ENCODE data around the gene C9orf43.
"Not testable (repeated sequence)": the region's sequence is repeated elsewhere in the genome, so short reads cannot be mapped to it uniquely, and the experiment has no call there.

C9orf43 gene

DNA sequence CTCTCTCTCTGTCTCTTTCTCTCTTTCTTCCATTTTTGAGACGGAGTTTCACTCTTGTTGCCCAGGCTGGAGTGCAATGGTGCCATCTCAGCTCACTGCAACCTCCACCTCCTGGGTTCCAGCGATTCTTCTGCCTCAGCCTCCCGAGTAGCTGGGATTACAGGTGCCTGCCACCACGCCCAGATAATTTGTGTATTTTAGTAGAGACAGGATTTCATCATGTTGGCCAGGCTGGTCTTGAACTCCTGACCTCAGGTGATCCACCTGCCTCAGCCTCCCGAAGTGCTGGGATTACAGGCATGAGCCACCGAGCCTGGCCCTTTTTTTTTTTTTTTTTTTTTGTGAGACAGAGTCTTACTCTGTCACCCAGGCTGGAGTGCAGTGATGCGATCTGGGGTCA lies 29.1 kb upstream of the C9orf43 start:
- not testable (repeated sequence) for DNase-seq

DNA sequence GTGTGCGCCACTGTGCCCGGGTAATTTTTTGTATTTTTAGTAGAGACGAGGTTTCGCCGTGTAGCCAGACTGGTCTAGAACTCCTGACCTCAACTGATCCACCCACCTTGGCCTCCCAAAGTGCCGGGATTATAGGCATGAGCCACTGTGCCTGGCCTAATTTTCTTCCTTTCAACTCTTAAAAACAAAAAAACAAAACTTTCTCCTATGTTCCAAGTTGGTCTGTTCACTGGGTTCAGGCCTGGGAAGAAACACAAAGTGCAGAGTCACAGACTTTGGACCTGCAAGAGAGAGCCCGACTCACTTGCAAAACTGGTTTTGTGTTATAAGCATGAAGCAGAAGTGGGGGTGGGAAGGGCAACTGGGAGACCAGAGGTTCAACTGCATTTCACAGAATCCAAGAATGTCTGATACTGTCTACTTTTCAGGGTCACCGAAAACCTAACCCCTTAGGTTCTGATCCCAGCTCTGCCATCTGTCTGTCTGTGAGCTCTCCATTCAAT lies 28.6 kb upstream of the C9orf43 start:
- no peak for DNase-seq

DNA sequence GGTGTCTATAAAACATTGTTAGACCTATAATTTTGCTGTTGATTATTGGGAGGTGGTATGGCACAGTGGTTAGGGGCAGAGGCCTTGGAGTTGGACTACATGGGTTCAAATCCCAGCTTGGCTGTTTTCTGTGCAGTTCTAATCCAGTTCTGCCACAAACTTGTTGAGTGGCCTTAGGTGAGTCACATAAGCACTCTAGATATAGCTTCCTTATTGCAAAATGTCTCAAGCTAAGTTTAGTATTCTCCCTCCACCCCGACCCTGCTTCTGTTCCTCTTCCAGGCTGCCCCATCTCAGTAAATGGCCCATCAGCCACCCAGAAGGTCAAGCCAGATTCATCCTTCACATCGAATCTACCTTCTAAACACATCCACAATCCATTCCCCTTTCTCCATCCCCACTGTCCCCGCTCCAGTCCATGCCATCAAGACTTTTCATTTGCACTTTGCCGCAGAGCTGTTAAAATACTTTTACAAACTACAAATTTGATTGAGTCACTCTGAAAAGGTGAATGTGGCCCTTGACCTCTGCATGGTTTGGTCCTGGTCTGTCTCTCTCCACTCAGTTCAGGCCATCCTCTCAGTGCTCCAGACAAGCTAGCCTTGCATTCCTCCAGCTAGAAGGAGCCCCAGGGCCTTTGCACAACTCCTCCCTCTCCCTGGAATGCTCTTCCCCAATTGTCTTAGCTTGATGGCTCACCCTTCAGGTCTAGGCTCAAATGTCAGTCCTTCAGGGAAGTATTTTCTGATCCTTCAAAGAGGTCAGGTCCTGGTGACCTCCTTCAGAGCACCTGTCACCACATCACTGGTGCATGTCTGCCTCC lies 23.8 kb upstream of the C9orf43 start:
- DNase-seq, result no peak

DNA sequence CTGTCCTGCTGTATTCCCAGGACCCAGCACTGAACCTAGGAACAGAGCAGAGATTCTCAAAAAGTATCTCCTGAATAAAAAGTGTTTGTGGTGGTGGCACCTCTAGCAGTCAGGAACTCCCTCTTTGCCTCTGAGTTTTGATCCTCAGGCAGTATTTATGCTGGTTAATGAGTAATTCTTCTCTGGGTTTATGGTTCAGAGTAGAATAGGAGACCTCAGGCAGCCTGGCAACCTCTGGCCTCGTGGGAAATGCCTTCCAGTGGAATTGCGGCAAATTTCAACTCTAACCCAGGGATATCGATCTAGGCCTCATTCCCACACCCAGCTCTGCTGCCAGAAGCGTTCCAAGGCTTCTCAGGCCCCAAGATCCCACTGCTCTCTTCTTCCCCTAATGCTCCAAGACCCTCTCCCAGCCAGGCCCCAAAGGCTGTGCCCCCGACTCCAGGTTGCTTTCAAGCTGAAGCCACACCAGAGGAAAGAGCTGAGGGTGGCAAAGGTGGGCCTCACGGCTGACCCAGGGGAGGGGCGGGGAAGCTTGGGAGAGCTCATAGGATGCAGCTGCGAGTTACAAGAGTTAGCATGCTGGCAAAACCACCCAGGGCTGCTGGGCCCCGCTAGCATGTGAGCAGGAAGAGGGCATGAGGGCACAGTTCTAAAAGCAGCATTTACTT lies 22.9 kb upstream of the C9orf43 start:
- DNase-seq, result no peak

DNA sequence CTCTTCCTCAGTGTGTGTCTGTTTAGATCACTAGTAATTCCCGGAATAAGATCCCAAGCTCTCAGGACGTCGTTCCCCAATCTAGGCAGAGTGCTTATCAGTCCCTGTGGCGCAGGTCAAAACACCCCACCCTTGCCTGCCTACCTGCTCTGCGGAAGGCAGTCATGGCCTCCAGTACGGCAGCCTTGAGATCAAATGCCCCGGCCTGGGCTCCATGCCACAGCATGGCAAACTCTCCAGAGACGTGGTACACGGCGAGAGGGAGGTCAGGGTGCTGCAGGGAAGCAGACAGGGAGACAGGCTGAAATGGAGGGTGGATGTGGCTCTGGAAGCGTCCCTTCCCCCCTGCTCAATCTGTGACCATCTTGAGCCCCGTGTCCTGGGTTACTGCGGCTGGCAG lies 21.7 kb upstream of the C9orf43 start:
- DNase-seq, result no peak

DNA sequence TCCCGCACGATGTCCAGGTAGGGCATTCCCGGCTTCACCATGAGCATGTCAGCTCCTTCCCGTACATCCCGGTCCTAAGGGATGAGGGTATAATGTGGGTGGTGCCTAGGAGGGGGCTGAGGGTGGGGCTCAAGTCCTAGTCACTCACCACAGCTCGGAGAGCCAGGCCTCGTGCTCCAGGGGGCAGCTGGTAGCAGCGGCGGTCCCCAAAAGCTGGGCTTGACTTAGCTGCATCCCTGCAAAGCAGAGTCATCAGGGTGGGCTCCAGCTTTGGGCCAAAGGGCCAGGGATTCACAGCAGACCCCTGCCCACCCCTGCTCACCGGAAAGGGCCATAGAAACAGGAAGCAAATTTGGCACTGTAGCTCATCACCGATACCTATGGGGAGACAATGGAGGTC lies 21.1 kb upstream of the C9orf43 start:
- DNase-seq, result no peak

DNA sequence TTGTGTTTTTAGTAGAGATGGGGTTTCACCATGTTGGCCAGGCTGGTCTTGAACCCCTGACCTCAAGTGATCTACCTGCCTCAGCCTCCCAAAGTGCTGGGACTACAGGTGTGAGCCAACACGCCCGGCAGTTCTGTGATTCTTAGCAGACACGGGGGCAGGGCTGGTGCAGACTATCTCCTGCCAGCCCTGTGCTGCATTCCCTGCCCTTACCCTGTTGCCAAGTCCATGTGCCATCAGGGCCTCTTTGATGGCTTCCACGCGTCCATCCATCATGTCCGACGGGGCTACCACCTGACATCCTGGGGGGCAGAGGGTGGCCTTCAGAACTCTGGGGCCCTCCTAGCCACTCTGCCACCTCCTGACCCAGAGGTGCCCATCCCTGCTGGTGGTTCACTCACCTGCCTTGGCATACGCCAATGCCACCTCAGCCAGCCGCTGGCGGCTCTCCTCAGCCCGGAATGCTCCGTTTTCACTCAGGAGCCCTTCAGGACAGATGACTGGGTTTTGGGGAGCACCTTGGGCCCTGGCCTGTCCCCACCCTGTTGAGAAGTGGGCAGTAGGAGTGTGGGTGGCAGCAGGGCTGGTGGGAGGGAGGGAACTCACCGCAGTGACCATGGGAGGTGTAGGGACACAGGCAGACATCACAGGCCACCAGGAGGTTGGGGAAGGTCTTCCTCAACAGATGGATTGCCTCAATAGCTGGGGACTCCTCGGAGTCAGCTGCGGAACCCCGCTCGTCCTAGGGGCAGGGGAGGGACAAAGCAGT lies 20.2 kb upstream of the C9orf43 start:
- DNase-seq, result no peak

DNA sequence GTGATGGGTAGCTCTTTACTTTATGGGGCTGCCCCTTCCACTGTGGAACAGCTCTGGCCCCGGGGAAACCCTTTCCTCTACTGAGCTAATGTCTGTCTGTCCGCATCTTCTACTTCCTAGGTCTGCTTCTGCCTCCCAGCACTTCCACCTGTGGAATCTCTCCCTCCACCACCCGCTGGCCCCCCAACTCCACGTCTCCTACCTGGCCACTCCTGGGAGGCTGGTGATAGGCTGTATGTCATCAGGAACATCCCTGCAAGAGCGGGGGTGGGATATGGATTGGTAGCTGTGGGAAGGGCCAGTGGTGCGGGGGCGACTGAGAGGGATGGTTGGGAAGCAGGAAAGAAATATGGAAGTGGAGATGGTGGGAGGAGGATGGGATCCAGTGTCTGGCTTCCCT lies 18.6 kb upstream of the C9orf43 start:
- no peak for DNase-seq

DNA sequence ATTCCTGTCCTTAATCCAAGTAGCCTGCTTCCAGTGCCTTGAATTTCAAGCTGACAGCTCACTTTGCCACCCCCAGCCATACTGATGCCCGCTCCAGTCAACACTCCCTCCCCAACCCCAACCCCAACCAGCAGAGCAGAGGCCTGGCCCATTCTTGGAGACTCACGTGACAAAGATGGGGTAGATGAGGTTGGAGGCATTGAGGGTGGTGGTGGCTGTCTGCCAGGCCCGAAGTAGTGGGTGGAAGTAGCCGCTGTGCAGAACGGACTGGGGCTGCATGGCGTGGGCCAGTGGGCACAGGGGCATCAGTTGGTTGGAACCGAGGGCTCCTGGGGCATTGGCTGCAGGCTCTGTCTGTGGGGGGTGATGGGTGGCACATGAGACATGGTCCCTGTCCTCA lies 17.3 kb upstream of the C9orf43 start:
- DNase-seq, result no peak

DNA sequence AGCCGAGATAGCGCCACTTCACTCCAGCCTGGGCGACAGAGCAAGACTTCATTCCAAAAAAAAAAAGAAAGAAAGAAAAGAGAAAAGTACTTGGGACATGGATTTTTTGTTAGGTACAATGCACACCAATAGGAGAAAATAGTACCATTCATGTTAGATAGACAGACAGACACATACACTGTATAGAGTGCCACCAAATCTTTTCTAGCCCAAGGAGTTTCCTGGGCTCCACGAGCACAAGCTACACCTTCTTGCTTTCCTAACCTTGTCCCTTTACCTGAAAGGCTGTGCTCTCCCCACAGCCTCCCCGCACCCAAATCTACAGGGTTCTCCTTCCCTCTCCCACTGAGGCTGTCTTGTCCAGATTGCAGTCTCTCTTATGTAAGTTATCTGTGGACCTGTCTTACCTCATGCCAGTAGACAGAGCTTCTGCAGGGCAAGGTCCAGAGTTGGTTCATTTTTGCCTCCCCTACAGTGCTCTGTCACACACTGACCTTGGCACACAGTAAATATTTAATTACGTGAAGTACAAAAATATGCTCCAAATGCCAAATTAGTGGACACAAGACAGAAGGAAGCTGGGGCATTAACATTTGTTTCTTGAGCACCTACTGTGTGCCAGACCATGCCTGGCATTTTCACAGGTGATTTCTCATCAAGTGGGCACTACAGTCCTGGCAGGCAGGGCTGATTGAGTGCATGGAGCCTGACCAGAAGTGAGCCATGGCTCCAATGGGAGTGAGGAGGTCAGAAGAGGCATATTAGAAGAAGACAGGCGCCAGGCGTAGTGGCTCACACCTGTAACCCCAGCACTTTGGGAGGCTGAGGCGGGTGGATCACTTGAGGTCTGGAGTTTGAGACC lies 15.3 kb upstream of the C9orf43 start:
- DNase-seq, result no peak

DNA sequence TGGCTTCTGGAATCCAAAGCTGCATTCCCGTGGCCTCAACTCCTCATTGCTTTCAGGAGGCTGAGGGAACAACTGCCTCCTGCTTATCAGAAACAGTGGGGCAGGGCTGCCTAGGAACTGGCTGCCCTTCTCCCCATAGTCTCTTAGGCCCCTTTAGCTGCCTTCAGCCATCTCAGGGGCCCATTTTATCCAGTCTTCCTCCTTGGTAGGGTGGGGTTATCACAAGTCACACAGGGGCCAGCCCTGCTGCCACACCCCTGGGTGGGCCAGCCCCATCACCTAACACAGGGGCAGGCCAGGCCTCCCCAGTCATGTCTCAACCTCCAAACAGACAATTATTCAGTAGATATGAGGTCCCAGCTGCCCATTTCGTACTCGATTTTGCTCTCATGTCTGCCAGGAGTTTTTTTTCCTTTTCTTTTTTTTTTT lies 13.3 kb upstream of the C9orf43 start:
- no peak for DNase-seq

DNA sequence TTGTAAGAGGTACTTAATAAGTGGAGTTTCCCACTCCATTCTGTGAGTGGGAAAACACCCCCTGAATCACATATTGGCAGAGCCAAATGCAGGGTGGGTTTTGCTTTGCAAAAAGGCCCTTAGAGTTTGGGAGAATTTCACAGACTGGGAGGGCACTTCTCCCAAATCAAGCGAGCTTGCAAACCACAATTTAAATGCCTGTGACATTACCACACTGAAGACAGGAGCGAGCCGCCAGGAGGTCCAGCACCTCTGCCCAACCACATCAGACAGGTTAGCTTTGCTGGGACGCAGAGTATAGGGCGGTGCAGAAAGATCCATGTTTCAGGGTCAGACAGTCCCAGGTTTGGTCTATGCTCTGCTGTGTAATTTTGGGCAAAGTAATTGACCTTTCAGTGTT lies 11.8 kb upstream of the C9orf43 start:
- no peak for DNase-seq

DNA sequence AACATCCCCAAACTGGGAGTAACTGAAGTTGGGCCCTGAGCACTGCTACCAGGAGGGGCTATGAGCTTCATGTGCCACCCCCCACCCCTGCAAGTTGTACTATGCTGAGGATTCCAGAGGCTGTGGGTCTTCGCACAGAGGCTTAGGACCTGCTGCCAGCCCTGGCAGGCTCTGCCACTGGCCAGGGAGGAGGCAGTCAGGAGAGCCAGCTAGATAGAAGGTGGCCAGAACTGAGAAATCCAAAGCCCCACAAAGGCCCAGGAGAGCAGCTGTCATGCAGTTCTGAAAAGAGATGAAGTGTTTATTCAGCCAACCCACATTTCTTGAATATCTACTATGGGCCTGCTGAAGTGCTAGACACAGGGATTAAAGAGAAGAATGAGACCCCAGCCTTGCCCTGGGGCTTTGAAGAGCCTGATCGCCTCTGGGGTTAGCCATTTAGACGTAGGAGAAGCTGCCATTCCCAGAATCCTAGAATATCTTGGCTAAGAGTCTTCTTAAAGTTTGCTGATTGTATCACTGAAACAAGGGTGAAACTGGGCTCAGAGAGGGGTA lies 10.8 kb upstream of the C9orf43 start:
- no peak for DNase-seq

DNA sequence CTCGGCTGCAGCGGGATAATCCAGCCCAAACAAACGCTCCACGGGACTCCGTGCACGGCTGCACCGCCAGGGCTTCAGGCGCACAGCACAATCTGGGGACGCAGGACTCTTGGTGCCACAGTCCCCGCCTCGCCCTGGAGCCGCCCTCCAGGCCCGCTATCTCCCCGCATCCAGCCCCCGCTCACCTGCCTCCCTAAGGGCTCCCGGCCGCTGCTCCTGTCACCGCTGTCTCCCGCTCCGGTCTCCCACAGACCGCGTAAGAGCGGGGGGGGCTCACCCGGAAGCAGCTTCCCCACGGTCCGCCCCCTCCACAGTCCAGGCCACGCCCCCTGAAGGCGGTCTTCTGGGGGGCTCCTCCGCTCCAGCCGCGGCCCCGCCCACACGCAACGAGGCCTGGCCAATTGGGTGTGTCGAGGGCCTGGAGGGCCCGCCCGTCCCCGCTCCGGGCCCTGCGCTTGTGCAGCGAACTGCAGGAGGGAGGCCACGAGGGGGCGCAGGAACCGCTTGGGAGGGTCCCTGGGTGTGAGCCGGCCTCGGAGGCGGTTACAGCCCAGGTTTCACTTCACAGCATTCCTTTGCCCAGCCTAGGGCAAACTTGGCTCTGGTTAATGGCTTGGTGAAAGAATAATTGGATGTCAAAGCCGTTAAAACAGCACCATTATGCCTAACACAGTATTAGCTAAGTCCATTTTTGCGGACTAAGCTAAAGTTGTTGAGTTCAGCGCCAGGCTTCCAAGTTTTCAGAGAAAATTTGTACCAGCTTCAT lies 9.3 kb upstream of the C9orf43 start, which contains the start of gene ALAD:
Gene ALAD (minus strand): TSS at position 258 of the 766 bp plus-strand sequence. CDS start 7,725 bp downstream, outside the sequence.
- peak; percentile 98 for DNase-seq

DNA sequence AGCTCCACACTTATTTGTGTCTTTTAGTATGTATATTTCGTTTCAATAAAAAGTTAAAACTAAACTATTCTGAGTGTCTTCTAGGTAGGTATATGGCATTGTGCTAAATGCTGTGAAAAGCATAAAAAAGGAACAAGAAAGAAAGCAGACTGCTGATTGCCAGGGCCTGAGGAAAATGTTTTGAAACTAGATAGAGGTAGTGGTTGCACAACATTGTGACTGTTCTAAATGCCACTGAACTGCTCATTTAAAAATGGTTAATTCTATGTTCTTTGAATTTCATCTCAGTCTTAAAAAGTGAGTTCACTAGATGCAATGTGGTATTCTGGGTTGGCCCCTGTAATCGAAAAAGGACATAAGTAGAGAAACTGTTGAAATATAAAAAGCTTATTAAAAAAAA lies 6.9 kb upstream of the C9orf43 start:
- DNase-seq, result no peak

DNA sequence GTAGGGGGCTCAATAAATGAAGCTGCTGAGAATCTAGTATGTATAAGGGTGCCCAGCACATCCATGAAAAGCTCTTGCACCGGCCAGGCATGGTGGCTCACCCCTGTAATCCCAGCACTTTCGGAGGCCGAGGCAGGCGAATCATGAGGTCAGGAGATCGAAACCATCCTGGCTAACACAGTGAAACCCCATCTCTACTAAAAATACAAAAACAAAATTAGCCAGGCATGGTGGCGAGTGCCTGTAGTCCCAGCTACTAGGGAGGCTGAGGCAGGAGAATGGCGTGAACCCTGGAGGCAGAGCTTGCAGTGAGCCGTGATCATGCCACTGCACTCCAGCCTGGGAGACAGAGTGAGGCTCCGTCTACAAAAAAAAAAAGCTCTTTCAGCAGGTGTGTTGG lies 4.2 kb upstream of the C9orf43 start:
- not testable (repeated sequence) for DNase-seq

DNA sequence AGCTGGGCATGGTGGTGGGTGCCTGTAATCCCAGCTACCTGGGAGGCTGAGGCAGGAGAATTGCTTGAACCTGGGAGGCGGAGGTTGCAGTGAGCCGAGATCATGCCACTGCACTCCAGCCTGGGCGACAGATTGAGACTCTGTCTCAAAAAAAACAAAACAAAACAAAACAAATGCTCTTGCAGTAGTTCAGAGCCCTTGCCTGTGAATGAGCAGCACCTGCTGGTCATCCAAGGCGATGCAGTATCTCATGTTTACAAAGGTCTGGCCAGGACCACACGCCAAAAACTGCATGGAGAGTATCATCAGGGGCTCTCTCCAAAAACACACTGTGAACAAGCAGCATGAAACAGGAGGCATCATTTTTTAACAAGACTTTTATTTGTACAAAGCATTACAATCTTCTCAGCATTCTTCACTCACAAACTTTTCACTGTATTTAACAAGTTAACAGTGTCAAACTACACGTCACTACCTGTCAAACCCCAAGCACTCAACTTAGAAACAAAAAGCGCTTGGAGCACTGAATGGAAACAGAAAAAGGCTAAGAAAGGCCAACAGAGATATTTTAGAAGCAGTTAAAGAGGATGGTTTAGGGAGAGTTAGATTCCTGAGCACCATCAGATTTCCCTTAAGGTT lies 3.6 kb upstream of the C9orf43 start:
- peak; percentile 30 for DNase-seq

DNA sequence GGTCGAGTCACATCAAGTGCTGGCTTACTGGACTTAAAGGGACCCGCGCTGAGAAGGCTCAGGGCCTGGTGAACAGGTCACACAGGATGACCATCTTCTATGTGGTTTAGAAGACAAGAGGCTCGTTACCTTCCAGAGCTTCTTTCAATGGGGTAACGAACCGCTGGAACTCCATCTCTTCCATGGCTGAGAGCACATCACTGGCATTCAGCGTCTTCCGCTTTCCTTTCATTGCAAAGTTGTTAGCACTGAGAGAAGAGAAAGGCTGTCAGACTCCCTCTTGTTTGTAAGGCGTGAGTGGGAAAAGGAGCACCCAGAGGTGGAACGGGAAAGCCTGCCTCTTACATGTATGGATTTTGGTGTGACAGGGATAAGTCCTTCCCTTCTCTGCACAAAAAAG lies 1.1 kb upstream of the C9orf43 start:
- no peak for DNase-seq

DNA sequence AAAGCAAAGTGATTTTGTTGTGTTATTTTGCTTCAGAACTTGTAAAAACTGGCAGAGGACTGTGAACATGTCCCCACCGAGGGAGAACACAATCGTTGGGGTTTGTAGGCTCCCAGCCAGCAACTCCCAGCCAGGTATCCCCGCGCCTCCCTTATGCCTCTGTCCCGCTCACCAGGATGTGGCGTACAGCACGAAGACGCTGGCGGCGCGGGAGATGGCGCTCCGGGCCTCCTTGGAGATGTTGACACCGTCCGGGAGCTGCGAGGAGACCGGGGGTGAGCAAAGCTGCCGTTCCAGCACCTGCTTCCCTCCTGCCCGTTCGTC lies 702 bp upstream of the C9orf43 start:
- no peak for DNase-seq

DNA sequence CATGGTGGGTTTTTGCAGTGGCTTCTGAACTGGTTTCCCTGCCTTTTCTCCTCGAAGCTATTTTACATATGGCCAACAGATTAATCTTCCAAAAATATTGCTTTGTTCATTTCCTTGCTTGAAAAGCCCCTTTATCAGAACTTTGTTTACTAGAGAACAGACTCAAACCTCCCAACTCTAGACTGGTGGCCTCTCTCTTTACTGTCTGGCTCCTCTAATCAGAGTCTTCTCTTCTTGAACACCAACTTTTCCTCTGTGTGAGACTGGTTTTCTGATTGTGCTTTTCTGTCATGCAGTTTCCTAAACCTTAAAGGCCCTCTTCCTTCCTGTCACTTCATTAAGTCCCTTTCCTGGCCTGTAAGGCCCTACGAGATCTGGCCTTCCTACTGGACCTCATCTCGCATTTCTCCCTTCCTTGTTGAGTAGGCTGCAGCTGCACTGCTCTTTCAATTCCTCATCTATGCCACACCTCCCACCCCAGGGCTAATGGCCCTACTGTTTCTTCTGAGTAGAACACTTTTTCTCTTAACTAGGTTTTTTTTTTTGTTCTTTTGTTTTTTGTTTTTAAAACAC lies 5.7 kb downstream of the C9orf43 start:
- DNase-seq, result no peak
